Ammon's horn (tissue), 1 donor: ENCODE data around the gene IL19.
A peak's percentile ranks its signal among the peaks of the same experiment; 100 is the strongest.

Source experiments
- DNase-seq: peaks from one replicate; pipeline ENCODE4 v3.0.0-alpha.2; 2016; ENCODE audit warnings: low spot score

The IL19 gene

GRCh38 chr1:206863266-206863665 is 92.7 kb downstream of the IL19 start:
- no peak for DNase-seq

- DNase-seq: peak; percentile 60
Measured at GRCh38 chr1:206864939-206865671, 94.5 kb downstream of the IL19 start, which contains the start of gene IL20. TSS of gene IL20 (plus strand) at chr1:206865623. CDS start at chr1:206865853, 230 bp downstream.

GRCh38 chr1:206866062-206866461 is 95.5 kb downstream of the IL19 start:
- no peak for DNase-seq

- DNase-seq: no peak
Measured at GRCh38 chr1:206867239-206867638, 96.7 kb downstream of the IL19 start.

- no peak for DNase-seq
Measured at GRCh38 chr1:206867716-206868115, 97.1 kb downstream of the IL19 start.

- no peak for DNase-seq
Measured at GRCh38 chr1:206868264-206868663, 97.7 kb downstream of the IL19 start.

- no peak for DNase-seq
Measured at GRCh38 chr1:206872139-206872538, 101.6 kb downstream of the IL19 start.

GRCh38 chr1:206873603-206874188 is 103.1 kb downstream of the IL19 start:
- no peak for DNase-seq

- DNase-seq: no peak
Measured at GRCh38 chr1:206875752-206876377, 105.3 kb downstream of the IL19 start.

- DNase-seq: no peak
Measured at GRCh38 chr1:206878456-206878855, 107.9 kb downstream of the IL19 start.

- no peak for DNase-seq
Measured at GRCh38 chr1:206880314-206880713, 109.7 kb downstream of the IL19 start.

- no peak for DNase-seq
Measured at GRCh38 chr1:206882555-206882954, 112.0 kb downstream of the IL19 start.

GRCh38 chr1:206883160-206883559 is 112.6 kb downstream of the IL19 start:
- DNase-seq: no peak

GRCh38 chr1:206883876-206884275 is 113.3 kb downstream of the IL19 start:
- no peak for DNase-seq

- DNase-seq: no peak
Measured at GRCh38 chr1:206885341-206886060, 114.9 kb downstream of the IL19 start.

- no peak for DNase-seq
Measured at GRCh38 chr1:206886831-206887230, 116.3 kb downstream of the IL19 start.

- DNase-seq: no peak
Measured at GRCh38 chr1:206887701-206888100, 117.1 kb downstream of the IL19 start.

- DNase-seq: no peak
Measured at GRCh38 chr1:206890125-206891060, 119.8 kb downstream of the IL19 start.

- no peak for DNase-seq
Measured at GRCh38 chr1:206891412-206891811, 120.8 kb downstream of the IL19 start.
